T-helper 17 cell (primary cell): ENCODE data around the gene CCDC6. TPM values are rescaled to one million over a fixed set of nuclear protein-coding genes. Genes with fewer than 3 reads are reported as not detected.

Source experiments
- ATAC-seq: fragments of 150-1000 bp; cut with Tn5 transposase; 2 replicates; pipeline ENCODE4 v1.10.0; 2021; ENCODE audit warnings: mild to moderate bottlenecking, moderate library complexity
- DNase-seq, 3 donors: peaks; one replicate each; pipeline versions ENCODE4 v3.0.0 to v3.0.0-alpha.2; 2020 to 2021
- H3K9me3 ChIP-seq: one replicate; pipeline ENCODE4 v1.7.0; 2013; ENCODE audit warnings: low read length, mild to moderate bottlenecking; ENCODE audit not compliant: control insufficient read depth, poor library complexity, severe bottlenecking
- H3K27ac Mint-ChIP-seq: one replicate; pipeline ENCODE4 v1.8.0; 2022; ENCODE audit warnings: mild to moderate bottlenecking, moderate library complexity, mixed read lengths
- H3K27me3 Mint-ChIP-seq: one replicate; pipeline ENCODE4 v1.8.0; 2022; ENCODE audit warnings: mixed read lengths
- H3K36me3 Mint-ChIP-seq: one replicate; pipeline ENCODE4 v1.8.0; 2022; ENCODE audit warnings: low read depth, mixed read lengths
- H3K4me1 Mint-ChIP-seq: one replicate; pipeline ENCODE4 v1.8.0; 2022; ENCODE audit warnings: mild to moderate bottlenecking, mixed read lengths
- H3K4me3 Mint-ChIP-seq: one replicate; pipeline ENCODE4 v1.8.0; 2022; ENCODE audit warnings: mild to moderate bottlenecking, moderate library complexity, mixed read lengths
- total RNA-seq, 4 donors: library from RNA in 2 of 4; stranded (reverse) in 2 of 4; gene quantifications; one replicate each; pipeline ENCODE4 v1.2.3 and lab custom pipeline; 2022 to 2026

The CCDC6 gene
- total RNA-seq, 2 donors from 2014 or later, result 25.3 to 27.0 TPM

DNA sequence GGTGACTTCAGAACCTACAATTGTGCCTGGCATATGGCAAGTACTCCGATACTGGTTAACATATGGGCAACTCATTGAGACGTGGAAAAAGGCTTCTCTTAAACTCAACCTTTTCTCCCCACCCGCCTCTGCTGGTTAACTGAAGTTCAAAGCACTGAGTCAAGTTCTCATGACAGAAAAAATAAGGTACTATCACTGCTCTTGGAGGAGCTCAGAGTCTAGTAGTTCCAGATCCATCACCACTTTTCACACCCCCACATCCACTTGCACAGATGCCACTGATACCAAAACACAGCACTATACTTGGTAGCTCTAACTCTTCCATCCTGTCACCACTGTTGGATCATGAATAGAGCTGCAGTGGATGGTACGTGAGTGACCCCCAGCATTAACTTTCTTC is 36.2 kb downstream of the CCDC6 start:
- H3K9me3 ChIP-seq, result no peaks in the 10 kb centered on the region
- Mint-ChIP-seq H3K27me3 (no peaks in the 10 kb centered on the region), H3K4me3 (no peak overlapping the region), H3K27ac (peak overlapping the region; percentile 54), H3K4me1 (peaks cover 47% of the 10 kb centered on the region), H3K36me3 (no peaks in the 10 kb centered on the region)
- no peak for ATAC-seq
- DNase-seq, result no peak

DNA sequence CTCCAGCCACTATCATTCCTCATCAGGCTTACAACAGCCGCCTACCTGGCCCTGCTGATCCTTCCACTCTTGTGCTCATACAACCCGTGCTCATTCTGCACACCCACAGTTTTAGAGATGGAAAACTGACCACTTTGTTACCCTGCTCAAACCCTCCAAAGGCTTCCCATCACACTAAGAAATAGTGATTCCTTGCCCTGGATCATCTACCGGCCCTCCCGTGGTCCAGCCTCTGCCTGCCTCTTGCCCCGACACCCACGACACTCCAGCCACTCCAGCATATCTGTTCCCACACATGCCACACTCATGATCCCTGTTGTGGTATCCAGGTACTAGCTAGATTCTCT is 36.8 kb downstream of the CCDC6 start:
- no peak for ATAC-seq
- no peak for DNase-seq
- H3K27ac Mint-ChIP-seq, result peak overlapping the region; percentile 54
- H3K36me3 Mint-ChIP-seq, result no peaks in the 10 kb centered on the region
- peak overlapping the region; percentile 39 for H3K4me3 Mint-ChIP-seq
- H3K4me1 Mint-ChIP-seq, result peaks cover 53% of the 10 kb centered on the region
- no peaks in the 10 kb centered on the region for H3K9me3 ChIP-seq
- H3K27me3 Mint-ChIP-seq, result no peaks in the 10 kb centered on the region

DNA sequence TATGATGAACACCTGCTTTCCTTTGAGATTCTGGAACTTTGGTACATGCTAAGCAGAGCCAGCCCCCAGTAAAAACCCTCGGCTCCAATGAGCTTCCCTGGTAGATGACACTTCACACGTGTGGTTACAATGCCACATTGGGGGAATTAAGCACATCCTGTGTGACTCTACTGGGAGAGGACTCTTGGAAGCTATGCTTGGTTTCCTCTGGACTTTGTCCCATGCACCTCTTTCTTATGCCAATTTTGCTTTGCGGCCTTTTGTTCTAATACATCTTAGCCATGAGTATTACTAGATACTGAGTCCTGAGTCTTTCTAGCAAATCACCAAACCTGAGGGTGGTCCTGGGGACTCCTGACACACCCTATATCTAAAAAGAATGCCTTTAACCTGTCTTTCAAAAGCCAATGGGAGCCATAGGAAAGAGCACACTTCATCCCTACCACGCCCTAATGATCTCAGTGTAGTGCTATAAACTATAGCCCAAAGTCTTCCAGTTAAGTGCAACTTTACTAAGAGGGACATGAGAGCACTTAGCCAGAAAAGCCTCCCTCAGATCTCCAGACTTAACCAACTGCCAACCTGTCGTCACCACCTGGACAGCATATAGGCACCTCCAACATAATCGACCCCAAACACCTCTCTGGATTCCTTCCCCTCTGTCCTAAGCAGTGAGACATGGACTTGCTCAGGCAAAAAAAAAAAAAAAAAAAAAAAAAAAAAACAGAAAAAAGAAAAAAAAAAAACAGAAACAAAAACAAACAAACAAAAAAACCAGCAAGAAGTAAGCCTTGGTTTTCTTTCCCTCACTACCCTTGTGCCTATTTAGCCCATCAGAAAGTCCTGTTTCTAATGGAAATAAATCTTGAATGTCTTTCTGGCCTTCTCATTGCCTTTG is 37.4 kb downstream of the CCDC6 start:
- no peak for DNase-seq
- H3K4me3 Mint-ChIP-seq, result no peak overlapping the region
- no peaks in the 10 kb centered on the region for H3K9me3 ChIP-seq
- peaks cover 53% of the 10 kb centered on the region for H3K4me1 Mint-ChIP-seq
- peak overlapping the region; percentile 54 for H3K27ac Mint-ChIP-seq
- H3K27me3 Mint-ChIP-seq, result no peaks in the 10 kb centered on the region
- no peak for ATAC-seq
- no peaks in the 10 kb centered on the region for H3K36me3 Mint-ChIP-seq

DNA sequence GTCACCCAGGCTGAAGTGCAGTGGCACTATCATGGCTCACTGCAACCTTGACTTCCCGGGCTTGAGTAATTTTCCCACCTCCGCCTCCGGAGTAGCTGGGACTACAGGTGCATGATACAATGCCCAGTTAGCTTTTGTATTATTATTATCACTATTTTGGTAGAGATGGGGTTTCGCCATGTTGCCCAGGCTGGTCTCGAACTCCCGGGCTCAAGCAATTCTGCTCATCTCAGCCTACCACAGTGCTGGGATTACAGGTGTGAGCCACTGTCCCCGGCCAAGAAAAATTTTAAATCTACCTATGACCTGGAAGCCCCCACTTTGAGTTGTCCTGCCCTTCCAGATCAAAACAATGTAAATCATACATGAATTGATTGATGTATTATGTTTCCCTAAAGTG is 38.8 kb downstream of the CCDC6 start:
- H3K36me3 Mint-ChIP-seq, result no peaks in the 10 kb centered on the region
- no peak overlapping the region for H3K27ac Mint-ChIP-seq
- H3K4me3 Mint-ChIP-seq, result no peak overlapping the region
- no peak for ATAC-seq
- no peaks in the 10 kb centered on the region for H3K27me3 Mint-ChIP-seq
- no peak for DNase-seq
- H3K9me3 ChIP-seq, result no peaks in the 10 kb centered on the region
- H3K4me1 Mint-ChIP-seq, result peaks cover 45% of the 10 kb centered on the region

DNA sequence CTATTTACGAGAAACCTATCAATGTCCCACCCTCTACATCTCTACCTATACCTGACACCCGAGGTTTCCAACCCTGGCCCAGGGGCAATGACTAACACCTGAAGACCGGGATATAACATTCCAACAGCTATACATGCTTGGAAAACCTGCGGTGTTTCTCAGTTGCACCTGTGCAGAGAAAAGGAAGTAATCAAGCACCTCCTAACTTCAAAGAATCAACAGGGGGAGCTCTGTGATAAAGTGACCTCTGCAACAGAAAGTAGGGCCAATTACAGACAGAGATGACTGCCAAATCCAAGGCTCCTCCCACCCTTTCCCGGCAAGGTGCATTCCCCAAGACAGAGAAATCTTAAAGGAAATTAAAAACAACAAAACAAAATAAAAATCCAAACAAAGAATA is 41.3 kb downstream of the CCDC6 start:
- DNase-seq, result no peak
- Mint-ChIP-seq H3K4me3 (peak overlapping the region; percentile 70), H3K27ac (peak overlapping the region; percentile 63)

DNA sequence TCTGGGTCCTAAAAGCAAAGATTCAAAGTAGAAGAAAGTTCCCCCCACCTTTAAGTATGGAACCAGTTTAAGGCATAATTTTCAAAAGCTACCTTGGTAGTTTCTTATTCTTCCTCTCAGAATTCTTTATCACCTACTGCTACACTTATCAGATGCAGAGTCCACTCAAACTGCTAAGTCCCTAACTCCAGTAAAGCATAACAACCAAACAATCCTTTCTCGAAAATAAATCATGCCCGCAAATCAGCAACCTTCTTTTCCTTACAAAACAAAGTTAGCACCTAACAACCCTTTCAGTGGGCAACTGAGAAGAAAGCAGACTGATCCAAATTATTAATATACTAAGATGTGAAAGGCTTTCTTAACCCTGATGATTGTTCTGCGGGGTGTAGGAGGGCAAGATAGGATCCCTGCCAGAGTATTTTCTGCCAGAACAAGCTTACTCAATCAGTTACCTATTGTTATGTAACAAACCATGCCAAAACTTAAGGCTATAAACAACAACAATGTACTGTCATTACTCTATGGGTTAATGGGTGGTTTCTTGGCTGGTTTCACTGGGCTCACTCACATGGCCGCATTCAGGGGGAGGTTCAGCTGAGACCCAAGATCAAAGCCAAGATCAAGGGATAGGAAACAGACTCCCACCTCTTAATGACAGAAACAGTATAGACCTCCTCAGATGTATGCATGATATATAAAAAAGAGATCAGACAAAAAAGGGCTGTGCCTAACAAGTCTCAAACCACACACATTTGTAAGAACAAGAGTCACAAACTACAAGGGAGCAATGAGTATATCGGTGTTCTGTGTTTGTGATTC is 42.0 kb downstream of the CCDC6 start:
- peaks cover 44% of the 10 kb centered on the region for H3K4me1 Mint-ChIP-seq
- no peak for DNase-seq
- H3K9me3 ChIP-seq, result no peaks in the 10 kb centered on the region
- H3K27ac Mint-ChIP-seq, result peak overlapping the region; percentile 63
- H3K36me3 Mint-ChIP-seq, result no peaks in the 10 kb centered on the region
- peak overlapping the region; percentile 70 for H3K4me3 Mint-ChIP-seq
- H3K27me3 Mint-ChIP-seq, result no peaks in the 10 kb centered on the region
- peak; percentile 52 for ATAC-seq

More for the DNA sequence above, 41.3 kb downstream of the CCDC6 start:
- H3K4me1 Mint-ChIP-seq, result peaks cover 48% of the 10 kb centered on the region
- H3K9me3 ChIP-seq, result no peaks in the 10 kb centered on the region
- no peaks in the 10 kb centered on the region for H3K27me3 Mint-ChIP-seq
- H3K36me3 Mint-ChIP-seq, result no peaks in the 10 kb centered on the region
- peak; percentile 77 for ATAC-seq

DNA sequence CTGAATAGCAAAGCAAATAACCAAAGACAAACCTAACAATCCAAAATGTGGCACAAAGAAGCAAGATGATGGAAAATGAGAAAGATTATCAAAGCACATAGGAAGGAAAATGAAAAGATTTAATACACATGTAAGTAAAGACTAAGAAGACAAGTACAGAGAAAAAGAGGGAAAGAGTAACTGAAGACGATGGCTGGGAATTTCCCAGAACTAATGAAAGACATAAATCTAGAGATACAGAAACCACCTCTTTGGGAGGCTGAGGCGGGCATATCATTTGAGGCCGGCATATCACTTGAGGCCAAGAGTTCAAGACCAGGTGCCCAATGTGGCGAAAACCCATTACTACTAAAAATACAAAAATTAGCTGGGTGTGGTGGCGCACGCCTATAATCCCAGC is 46.8 kb downstream of the CCDC6 start:
- Mint-ChIP-seq H3K27ac (no peak overlapping the region), H3K4me3 (no peak overlapping the region), H3K36me3 (no peaks in the 10 kb centered on the region), H3K27me3 (no peaks in the 10 kb centered on the region), H3K4me1 (peaks cover 35% of the 10 kb centered on the region)
- no peaks in the 10 kb centered on the region for H3K9me3 ChIP-seq
- ATAC-seq (no peak), DNase-seq (no peak)

DNA sequence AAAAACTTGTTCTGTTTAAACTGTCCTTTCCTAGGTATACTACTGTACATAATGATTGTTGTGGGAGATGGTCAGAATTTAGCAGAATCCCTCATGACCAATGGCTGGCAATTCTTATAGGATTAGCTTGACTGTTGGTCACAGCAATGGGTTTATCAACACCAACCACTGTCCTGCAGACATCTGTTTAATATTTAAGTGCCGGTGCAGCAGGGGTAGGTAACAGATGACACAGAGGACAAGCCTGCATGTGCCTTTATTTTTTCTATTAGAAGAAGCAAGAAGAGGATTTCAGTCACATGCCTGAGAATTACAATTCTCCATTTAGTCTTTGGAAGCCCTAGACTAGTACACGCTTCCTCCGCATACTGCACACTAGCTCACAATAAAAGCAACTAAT is 48.4 kb downstream of the CCDC6 start:
- peaks cover 44% of the 10 kb centered on the region for H3K4me1 Mint-ChIP-seq
- H3K27me3 Mint-ChIP-seq, result no peaks in the 10 kb centered on the region
- ATAC-seq, result no peak
- H3K36me3 Mint-ChIP-seq, result no peaks in the 10 kb centered on the region
- no peak for DNase-seq
- H3K9me3 ChIP-seq, result no peaks in the 10 kb centered on the region
- no peak overlapping the region for H3K27ac Mint-ChIP-seq
- H3K4me3 Mint-ChIP-seq, result no peak overlapping the region

DNA sequence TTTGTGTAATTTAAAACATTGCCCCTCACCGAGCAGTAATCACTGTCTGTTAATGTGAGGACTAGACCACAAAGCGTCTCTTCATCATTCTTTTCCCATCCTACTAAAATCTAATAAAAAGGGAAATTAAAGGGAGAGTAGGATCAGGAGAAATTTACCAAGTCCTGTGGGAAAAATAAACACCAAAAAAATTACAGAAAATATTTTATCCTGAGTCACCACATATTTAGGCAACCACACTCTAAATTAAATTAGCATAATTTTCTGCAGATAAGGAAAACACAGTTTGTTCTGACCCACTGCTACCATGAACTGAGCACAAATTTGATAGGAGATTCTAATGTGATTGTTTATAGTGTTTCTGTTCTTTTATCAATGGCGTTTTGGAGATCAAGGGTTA is 49.3 kb downstream of the CCDC6 start:
- ATAC-seq, result no peak
- no peak overlapping the region for H3K27ac Mint-ChIP-seq

DNA sequence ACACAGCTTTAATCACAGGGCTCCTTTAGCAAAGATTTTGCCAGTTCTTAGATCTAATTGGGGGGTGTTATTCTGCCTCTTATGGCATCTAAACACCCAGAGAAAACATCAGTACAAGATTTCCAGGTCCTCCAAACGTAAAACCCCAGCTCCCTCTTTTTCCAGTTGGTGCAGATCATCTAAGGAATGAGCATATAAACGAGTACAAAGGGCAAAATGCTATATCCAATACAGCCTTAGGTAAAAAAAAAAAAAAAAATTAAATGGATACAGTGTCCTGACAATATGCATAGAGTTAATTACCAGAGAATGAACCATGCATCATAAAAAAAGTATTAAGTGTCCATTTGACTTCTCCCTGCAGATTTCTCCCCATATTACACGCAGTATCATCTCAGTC is 50.3 kb downstream of the CCDC6 start:
- no peaks in the 10 kb centered on the region for H3K9me3 ChIP-seq
- no peak overlapping the region for H3K4me3 Mint-ChIP-seq
- ATAC-seq, result no peak
- no peak for DNase-seq
- H3K36me3 Mint-ChIP-seq, result peaks cover 4% of the 10 kb centered on the region
- H3K27ac Mint-ChIP-seq, result no peak overlapping the region
- peaks cover 45% of the 10 kb centered on the region for H3K4me1 Mint-ChIP-seq
- no peaks in the 10 kb centered on the region for H3K27me3 Mint-ChIP-seq

More for the DNA sequence above, 49.3 kb downstream of the CCDC6 start:
- DNase-seq, result no peak
- Mint-ChIP-seq H3K4me3 (no peak overlapping the region), H3K36me3 (peaks cover 4% of the 10 kb centered on the region), H3K27me3 (no peaks in the 10 kb centered on the region), H3K4me1 (peaks cover 51% of the 10 kb centered on the region)
- H3K9me3 ChIP-seq, result no peaks in the 10 kb centered on the region

DNA sequence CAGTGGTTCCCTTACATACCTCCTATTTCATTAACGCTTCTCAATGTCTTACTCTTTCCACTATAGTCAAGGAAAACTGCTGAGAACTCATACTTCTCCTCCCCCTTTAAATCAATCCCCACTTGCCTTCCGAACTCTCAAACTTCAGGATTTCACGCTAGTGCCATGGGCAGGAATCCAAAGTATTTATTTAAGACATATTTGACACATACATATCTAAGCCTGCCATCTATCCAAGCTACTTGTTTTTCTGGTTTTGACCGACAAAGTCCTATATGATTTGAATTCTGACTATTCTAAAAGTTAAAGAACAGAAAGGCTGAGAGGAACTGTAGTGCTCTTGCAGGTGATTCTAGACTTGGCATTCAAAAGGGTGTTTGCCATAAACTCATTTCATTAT is 51.8 kb downstream of the CCDC6 start:
- H3K4me3 Mint-ChIP-seq, result no peak overlapping the region
- H3K9me3 ChIP-seq, result no peaks in the 10 kb centered on the region
- peak overlapping the region; percentile 39 for H3K27ac Mint-ChIP-seq
- ATAC-seq (no peak), DNase-seq (no peak)
- H3K36me3 Mint-ChIP-seq, result peaks cover 4% of the 10 kb centered on the region
- H3K4me1 Mint-ChIP-seq, result peaks cover 40% of the 10 kb centered on the region
- H3K27me3 Mint-ChIP-seq, result no peaks in the 10 kb centered on the region

DNA sequence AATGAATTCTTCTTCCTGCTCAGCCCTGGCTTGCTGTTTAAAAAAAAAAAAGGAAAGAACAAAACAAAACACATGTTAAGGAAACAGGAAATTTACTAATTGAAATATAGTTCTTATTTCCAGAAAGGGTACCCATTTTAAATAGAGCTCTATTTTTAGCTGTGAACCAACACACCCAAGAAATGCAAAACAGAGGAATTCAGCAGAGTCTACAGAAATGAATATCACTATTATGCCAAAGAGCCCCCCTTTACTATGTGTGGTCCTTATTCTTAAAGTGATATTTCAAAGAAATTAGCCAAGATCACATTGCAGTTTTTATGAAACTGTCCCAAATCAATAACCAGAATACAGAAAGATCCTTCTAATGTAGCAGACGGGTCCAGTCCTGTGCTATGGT is 53.7 kb downstream of the CCDC6 start:
- Mint-ChIP-seq H3K4me3 (no peak overlapping the region), H3K36me3 (peaks cover 4% of the 10 kb centered on the region), H3K4me1 (peaks cover 32% of the 10 kb centered on the region), H3K27ac (no peak overlapping the region), H3K27me3 (no peaks in the 10 kb centered on the region)
- ATAC-seq, result no peak
- no peak for DNase-seq
- no peaks in the 10 kb centered on the region for H3K9me3 ChIP-seq

DNA sequence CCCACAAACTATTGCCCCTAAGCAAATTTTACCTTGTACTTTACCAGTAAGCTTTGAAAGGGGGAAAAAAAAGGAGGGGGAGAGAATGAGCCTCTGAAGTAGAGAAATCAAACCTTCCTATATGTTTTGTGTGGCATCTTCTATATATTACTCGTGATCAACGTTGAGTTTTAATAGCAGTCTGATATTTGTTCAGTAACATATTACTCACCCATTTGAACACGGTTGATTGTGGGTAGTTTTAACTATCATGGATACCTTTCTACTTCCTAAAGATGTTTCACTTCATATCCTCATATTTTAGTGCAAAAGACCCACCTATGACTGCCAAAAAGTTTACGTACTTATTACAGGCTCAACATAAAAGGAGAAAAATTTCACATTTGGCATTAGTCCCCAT is 54.5 kb downstream of the CCDC6 start:
- Mint-ChIP-seq H3K27me3 (no peaks in the 10 kb centered on the region), H3K27ac (no peak overlapping the region), H3K4me1 (peaks cover 29% of the 10 kb centered on the region), H3K4me3 (no peak overlapping the region), H3K36me3 (peaks cover 4% of the 10 kb centered on the region)
- ATAC-seq, result no peak
- H3K9me3 ChIP-seq, result no peaks in the 10 kb centered on the region
- DNase-seq, result no peak
